H9 (cell line): ENCODE measurements around the gene RPL39L. TPM values are rescaled to one million over a fixed set of nuclear protein-coding genes. Genes with fewer than 3 reads are reported as not detected.

Source experiments
- DNase-seq: peaks from one replicate; pipeline ENCODE4 v3.0.0-alpha.2; 2017
- H2AFZ ChIP-seq: one replicate; pipeline ENCODE4 v1.6.1; 2013; ENCODE audit warnings: mild to moderate bottlenecking, low read length, control low read depth, moderate library complexity
- H2AK5ac ChIP-seq: 2 replicates; pipeline ENCODE4 v1.6.1; 2013; ENCODE audit warnings: low read length, control low read depth, mixed read lengths; ENCODE audit not compliant: insufficient read length
- H2BK120ac ChIP-seq: one replicate; pipeline ENCODE4 v1.6.1; 2013; ENCODE audit warnings: low read depth, mild to moderate bottlenecking, low read length, control low read depth, inconsistent platforms; ENCODE audit not compliant: poor library complexity, severe bottlenecking
- H2BK12ac ChIP-seq: 2 replicates; pipeline ENCODE4 v1.6.1; 2013; ENCODE audit warnings: low read length, control low read depth, mixed read lengths, low read depth; ENCODE audit not compliant: insufficient read length
- H2BK15ac ChIP-seq: 2 replicates; pipeline ENCODE4 v1.6.1; 2013; ENCODE audit warnings: low read depth, low read length, control low read depth
- H2BK20ac ChIP-seq: one replicate; pipeline ENCODE4 v1.6.1; 2013; ENCODE audit warnings: low read depth, mild to moderate bottlenecking, low read length, control low read depth, inconsistent platforms; ENCODE audit not compliant: poor library complexity, severe bottlenecking
- H2BK5ac ChIP-seq: 2 replicates; pipeline ENCODE4 v1.6.1; 2013; ENCODE audit warnings: low read length, control low read depth, mixed read lengths; ENCODE audit not compliant: insufficient read length
- H3K14ac ChIP-seq: 2 replicates; pipeline ENCODE4 v1.6.1; 2013; ENCODE audit warnings: low read length, control low read depth; ENCODE audit not compliant: insufficient read depth
- H3K18ac ChIP-seq: 2 replicates; pipeline ENCODE4 v1.6.1; 2013; ENCODE audit warnings: low read depth, mild to moderate bottlenecking, mixed read lengths, low read length, control low read depth; ENCODE audit not compliant: insufficient read length
- H3K23ac ChIP-seq: 2 replicates; pipeline ENCODE4 v1.6.1; 2013; ENCODE audit warnings: low read length, control low read depth, mixed read lengths, low read depth; ENCODE audit not compliant: insufficient read length
- H3K23me2 ChIP-seq: 2 replicates; pipeline ENCODE4 v1.6.1; 2013; ENCODE audit warnings: low read depth, mild to moderate bottlenecking, mixed read lengths, low read length, control low read depth; ENCODE audit not compliant: insufficient read length, poor library complexity, severe bottlenecking
- H3K27ac ChIP-seq: 2 replicates; pipeline ENCODE4 v1.5.1; 2013; ENCODE audit warnings: low read length, control low read depth, mixed read lengths, low read depth; ENCODE audit not compliant: insufficient read length
- H3K27me3 ChIP-seq: 2 replicates; pipeline ENCODE4 v1.6.1; 2013; ENCODE audit warnings: low read length, control low read depth, inconsistent platforms; ENCODE audit not compliant: insufficient read depth
- H3K4ac ChIP-seq: 2 replicates; pipeline ENCODE4 v1.6.1; 2013; ENCODE audit warnings: low read depth, mild to moderate bottlenecking, control low read depth, inconsistent platforms, low read length, moderate library complexity
- H3K4me1 ChIP-seq: 2 replicates; pipeline ENCODE4 v1.6.1; 2013; ENCODE audit warnings: low read length, control low read depth, inconsistent platforms; ENCODE audit not compliant: insufficient read depth
- H3K4me2 ChIP-seq: 2 replicates; pipeline ENCODE4 v1.6.1; 2013; ENCODE audit warnings: low read length, control low read depth, mixed read lengths; ENCODE audit not compliant: insufficient read length, insufficient read depth
- H3K56ac ChIP-seq: 2 replicates; pipeline ENCODE4 v1.6.1; 2013; ENCODE audit warnings: low read depth, mild to moderate bottlenecking, mixed read lengths, low read length, control low read depth; ENCODE audit not compliant: insufficient read length
- H3K79me1 ChIP-seq: 2 replicates; pipeline ENCODE4 v1.6.1; 2013; ENCODE audit warnings: low read depth, mild to moderate bottlenecking, moderate library complexity, low read length, control low read depth, inconsistent platforms; ENCODE audit not compliant: insufficient read depth, poor library complexity, severe bottlenecking
- H3K79me2 ChIP-seq: 2 replicates; pipeline ENCODE4 v1.6.1; 2013; ENCODE audit warnings: low read length, control low read depth, inconsistent platforms; ENCODE audit not compliant: insufficient read depth
- H3K9ac ChIP-seq: 2 replicates; pipeline ENCODE4 v1.6.1; 2013; ENCODE audit warnings: low read length, control low read depth, mixed read lengths; ENCODE audit not compliant: insufficient read length; ENCODE audit errors: extremely low read depth
- H3K9me3 ChIP-seq: one replicate; pipeline ENCODE4 v1.6.1; 2013; ENCODE audit warnings: low read depth, low read length, inconsistent platforms; ENCODE audit not compliant: control insufficient read depth
- H3T11ph ChIP-seq: one replicate; pipeline ENCODE4 v1.6.1; 2013; ENCODE audit warnings: mild to moderate bottlenecking, low read length, control low read depth, inconsistent platforms
- H4K20me1 ChIP-seq: one replicate; pipeline ENCODE4 v1.6.1; 2013; ENCODE audit not compliant: control insufficient read depth, insufficient read length, insufficient read depth
- H4K5ac ChIP-seq: 2 replicates; pipeline ENCODE4 v1.6.1; 2013; ENCODE audit warnings: low read depth, mild to moderate bottlenecking, mixed read lengths, low read length, control low read depth; ENCODE audit not compliant: insufficient read length
- H4K8ac ChIP-seq: replicated peaks from 2 replicates; pipeline ENCODE4 v1.6.1; 2013; ENCODE audit warnings: low read length, control low read depth, mixed read lengths, low read depth; ENCODE audit not compliant: insufficient read length
- H4K91ac ChIP-seq: 2 replicates; pipeline ENCODE4 v1.6.1; 2013; ENCODE audit warnings: low read depth, mild to moderate bottlenecking, moderate library complexity, mixed read lengths, low read length, control low read depth; ENCODE audit not compliant: insufficient read length
- H3K27ac Mint-ChIP-seq, 3 experiments: 2 replicates in 2 of 3; 3 replicates in 1 of 3; pipeline ENCODE4 v1.8.0; 2020 to 2021; ENCODE audit warnings: mixed read lengths in 3 of 3, mild to moderate bottlenecking in 1 of 3, moderate library complexity in 1 of 3
- H3K27me3 Mint-ChIP-seq: 2 replicates; pipeline ENCODE4 v1.8.0; 2021; ENCODE audit warnings: low read depth, mild to moderate bottlenecking, moderate library complexity, mixed read lengths
- H3K36me3 Mint-ChIP-seq, 3 experiments: 2 replicates in 2 of 3; 3 replicates in 1 of 3; pipeline ENCODE4 v1.8.0; 2020 to 2021; ENCODE audit warnings: low read depth in 3 of 3, mixed read lengths in 3 of 3; ENCODE audit not compliant: insufficient read depth in 1 of 3
- H3K4me1 Mint-ChIP-seq, 2 experiments: 2 replicates each; pipeline ENCODE4 v1.8.0; 2020; ENCODE audit warnings: mixed read lengths in 2 of 2
- H3K4me3 Mint-ChIP-seq, 2 experiments: 2 replicates in 1 of 2; 3 replicates in 1 of 2; pipeline ENCODE4 v1.8.0; 2020 to 2021; ENCODE audit warnings: mild to moderate bottlenecking in 2 of 2, mixed read lengths in 2 of 2, moderate library complexity in 1 of 2
- H3K9me3 Mint-ChIP-seq, 2 experiments: 2 replicates in 1 of 2; 3 replicates in 1 of 2; pipeline ENCODE4 v1.8.0; 2020; ENCODE audit warnings: mild to moderate bottlenecking in 2 of 2, mixed read lengths in 2 of 2, moderate library complexity in 1 of 2
- CTCF ChIP-seq: fragments of 200-600 bp; sonication (generic); conservative IDR thresholded peaks from 3 replicates; pipeline ENCODE4 v1.8.0; 2021; ENCODE audit warnings: antibody characterized with exemption, mild to moderate bottlenecking
- WGBS: extraction: QIAGEN DNeasy Blood & Tissue Kit; methylation state at CpG from one replicate; pipeline ENCODE4 v1.1.7; 2013; ENCODE audit warnings: missing lambda C conversion rate, low lambda C conversion rate, mixed read lengths; ENCODE audit not compliant: insufficient read length; ENCODE audit errors: extremely low coverage; 5-methylcytosine and 5-hydroxymethylcytosine counted together
- total RNA-seq: library from RNA; stranded (reverse); gene quantifications from 2 replicates; pipeline ENCODE4 v1.2.1, GENCODE V29; 2021

Gene RPL39L
- total RNA-seq, 1 experiment from 2014 or later = 71.7 TPM

- no peaks in the 10 kb centered on the region for H3K9me3 ChIP-seq
- H3T11ph ChIP-seq = no peak overlapping the region
- H3K14ac ChIP-seq = no peak overlapping the region; the same call in 1 of the 2 replicates
- Mint-ChIP-seq H3K27me3 (no peaks in the 10 kb centered on the region), H3K9me3 (no peaks in the 10 kb centered on the region), H3K4me1 (peaks cover 32 to 33% of the 10 kb centered on the region in 2 experiments), H3K4me3 (peak overlapping the region in 1 of 2 experiments; percentile 18; a peak in 1 of 5 replicates), H3K36me3 (peaks cover 28 to 47% (median 44%) of the 10 kb centered on the region in 3 experiments), H3K27ac (peak overlapping the region; percentile 76 to 87 (median 77))
- H3K79me1 ChIP-seq = no peaks in the 10 kb centered on the region
- H3K27me3 ChIP-seq = no peaks in the 10 kb centered on the region
- H3K4ac ChIP-seq = no peak overlapping the region
- no peak overlapping the region for H3K4me2 ChIP-seq
- no peak overlapping the region for H3K56ac ChIP-seq
- H4K8ac ChIP-seq = no peak overlapping the region
- no peak overlapping the region for H4K91ac ChIP-seq
- H2AK5ac ChIP-seq = no peak overlapping the region
- H4K20me1 ChIP-seq = no peaks in the 10 kb centered on the region
- no peak overlapping the region for H4K5ac ChIP-seq
- no CpG with 5 or more reads among the region's 8 CpGs for WGBS
- no peak overlapping the region for H3K9ac ChIP-seq
- no peak overlapping the region for H2BK20ac ChIP-seq
- no peaks in the 10 kb centered on the region for H3K23me2 ChIP-seq
- H3K4me1 ChIP-seq = peaks cover 6% of the 10 kb centered on the region; the same call in 1 of the 2 replicates
- H2BK15ac ChIP-seq = no peak overlapping the region
- H2BK5ac ChIP-seq = no peak overlapping the region
- no peak overlapping the region for H3K27ac ChIP-seq
- DNase-seq = no peak
- TF ChIP-seq CTCF = no peak
- H2BK12ac ChIP-seq = no peak overlapping the region
- no peak overlapping the region for H2AFZ ChIP-seq
- no peak overlapping the region for H3K23ac ChIP-seq
- no peaks in the 10 kb centered on the region for H3K79me2 ChIP-seq
- H3K18ac ChIP-seq = no peak overlapping the region
- no peak overlapping the region for H2BK120ac ChIP-seq
Observed at GRCh38 chr3:187079090-187080022, 59.9 kb downstream of the RPL39L start.
